Small intestine (tissue), 7 donors: Measurements from ENCODE around the gene UBE2V1. TPM values are rescaled to one million over a fixed set of nuclear protein-coding genes. Genes with fewer than 3 reads are reported as not detected.

Source experiments
- DNase-seq, 2 donors: peaks; one replicate each; pipeline versions ENCODE4 v3.0.0 to v3.0.0-alpha.2; 2013
- FAIRE-seq: peaks from 2 replicates; lab custom pipeline; 2012; peaks lifted over from hg19 to GRCh38; lab: Jason Lieb, UNC
- H3K27ac ChIP-seq, 3 donors: one replicate each; pipeline ENCODE4 v1.5.1; 2013; ENCODE audit warnings: low read length in 2 of 3, mild to moderate bottlenecking in 2 of 3, control low read depth in 1 of 3, inconsistent platforms in 1 of 3, low read depth in 1 of 3, moderate library complexity in 1 of 3
- H3K27me3 ChIP-seq, 3 donors: one replicate each; pipeline ENCODE4 v1.6.1; 2013; ENCODE audit warnings: low read length in 3 of 3, inconsistent platforms in 1 of 3; ENCODE audit not compliant: control insufficient read depth in 3 of 3, insufficient read depth in 3 of 3
- H3K36me3 ChIP-seq, 3 donors: one replicate each; pipeline ENCODE4 v1.6.1; 2013; ENCODE audit warnings: low read length in 3 of 3, inconsistent platforms in 1 of 3, low read depth in 1 of 3, mild to moderate bottlenecking in 1 of 3, moderate library complexity in 1 of 3; ENCODE audit not compliant: control insufficient read depth in 3 of 3, insufficient read depth in 2 of 3
- H3K4me1 ChIP-seq, 3 donors: one replicate each; pipeline ENCODE4 v1.6.1; 2013; ENCODE audit warnings: low read length in 2 of 3, inconsistent platforms in 1 of 3, low read depth in 1 of 3, mild to moderate bottlenecking in 1 of 3, moderate library complexity in 1 of 3; ENCODE audit not compliant: control insufficient read depth in 3 of 3, insufficient read depth in 2 of 3
- H3K4me3 ChIP-seq, 3 donors: one replicate each; pipeline ENCODE4 v1.5.1; 2013; ENCODE audit warnings: low read length in 3 of 3, control low read depth in 1 of 3, inconsistent platforms in 1 of 3, low read depth in 1 of 3, mild to moderate bottlenecking in 1 of 3, moderate library complexity in 1 of 3
- H3K9me3 ChIP-seq, 2 donors: one replicate each; pipeline ENCODE4 v1.6.1; 2013; ENCODE audit warnings: low read depth in 1 of 2, low read length in 1 of 2; ENCODE audit not compliant: control insufficient read depth in 2 of 2, insufficient read depth in 1 of 2
- WGBS, 3 donors: extraction: QIAGEN DNeasy Blood & Tissue Kit; methylation state at CpG; one replicate each; pipeline ENCODE4 v1.1.7; 2013; 5-methylcytosine and 5-hydroxymethylcytosine counted together
- polyA plus RNA-seq, 4 donors: library from polyadenylated mRNA; stranded (reverse) in 3 of 4; unstranded in 1 of 4; fragments of 200-250 nt in 3 of 4; fragments of 120-200 nt in 1 of 4; gene quantifications; one replicate each; pipeline versions ENCODE4 v1.2.1 to v1.2.3, GENCODE V29; 2013
- donor health status: healthy with polysubstance abuse.
- donor health status: control.
- donor health status: control.
- donor health status: Bipolar disorder and iron deficiency.
- donor health status: healthy.

UBE2V1 gene
- polyA plus RNA-seq, 4 donors, result 72.7 to 123 (median 80.4) TPM

DNA sequence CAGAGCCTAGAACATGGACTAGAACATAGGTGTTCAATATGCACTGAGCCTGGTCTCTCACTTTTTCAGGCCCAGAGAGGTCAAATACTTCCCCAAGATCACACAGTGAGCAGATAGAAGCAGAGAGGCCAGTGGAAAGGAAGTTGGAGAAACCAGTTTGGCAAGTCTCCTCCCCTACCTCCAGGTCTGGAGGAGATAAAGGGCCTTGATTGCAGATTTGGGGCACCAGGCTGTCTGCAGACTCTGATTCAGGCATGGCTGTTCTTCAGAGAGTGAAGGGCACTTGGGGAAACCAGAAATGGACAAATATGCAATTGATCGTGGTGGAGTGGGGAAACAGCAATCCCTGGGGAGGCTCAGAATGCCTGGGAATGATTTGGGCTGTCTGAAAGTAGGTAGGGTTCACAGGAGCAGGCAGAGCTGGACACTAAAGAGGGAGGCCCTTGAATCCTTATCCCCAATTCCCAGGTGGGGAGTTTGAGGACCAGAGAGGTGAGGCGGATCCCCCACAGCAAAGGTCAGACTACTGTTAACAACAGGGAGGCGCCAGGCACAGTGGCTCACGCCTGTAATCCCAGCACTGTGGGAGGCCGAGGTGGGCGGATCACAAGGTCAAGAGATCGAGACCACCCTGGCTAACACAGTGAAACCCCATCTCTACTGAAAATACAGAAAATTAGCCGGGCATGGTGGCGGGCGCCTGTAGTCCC, 38.2 kb upstream of the UBE2V1 start:
- Histone ChIP-seq H3K4me3 (peak overlapping the region in 1 of 3 donors; percentile 8), H3K9me3 (no peaks in the 10 kb centered on the region), H3K27me3 (no peaks in the 10 kb centered on the region), H3K27ac (peak overlapping the region in 2 of 3 donors; percentile 52 to 83), H3K4me1 (peaks cover 0 to 31% (median 12%) of the 10 kb centered on the region in 3 donors), H3K36me3 (peaks cover 0 to 50% (median 2%) of the 10 kb centered on the region in 3 donors)
- FAIRE-seq (no peak), DNase-seq (peak; percentile 66 to 85)
- 26 to 57% (median 49%) methylated on average over 10 of the region's 10 CpGs for WGBS, 3 donors

- no peak for FAIRE-seq
- WGBS, 3 donors, result 30 to 70% (median 58%) methylated on average over 15 to 16 of the region's 16 CpGs
- Histone ChIP-seq H3K9me3 (no peaks in the 10 kb centered on the region), H3K36me3 (peaks cover 0 to 55% (median 2%) of the 10 kb centered on the region in 3 donors), H3K27ac (no peak overlapping the region), H3K4me3 (no peak overlapping the region), H3K4me1 (peaks cover 0 to 31% (median 12%) of the 10 kb centered on the region in 3 donors), H3K27me3 (no peaks in the 10 kb centered on the region)
- peak in 1 of 2 donors; percentile 58 for DNase-seq
These were observed 36.7 kb upstream of the UBE2V1 start for GRCh38 chr20:50149481-50150254.

GRCh38 chr20:50146732-50147662, 34.0 kb upstream of the UBE2V1 start:
- 54 to 70% (median 65%) methylated on average over 17 of the region's 17 CpGs for WGBS, 3 donors
- no peak overlapping the region for H3K4me3 ChIP-seq
- H3K27me3 ChIP-seq, result no peaks in the 10 kb centered on the region
- peaks cover 4 to 77% (median 4%) of the 10 kb centered on the region in 3 donors for H3K36me3 ChIP-seq
- FAIRE-seq (no peak), DNase-seq (peak in 1 of 2 donors; percentile 33)
- peak overlapping the region; percentile 15 to 71 (median 35) for H3K27ac ChIP-seq
- H3K4me1 ChIP-seq, result peaks cover 0 to 14% (median 9%) of the 10 kb centered on the region in 3 donors
- H3K9me3 ChIP-seq, result no peaks in the 10 kb centered on the region

DNA sequence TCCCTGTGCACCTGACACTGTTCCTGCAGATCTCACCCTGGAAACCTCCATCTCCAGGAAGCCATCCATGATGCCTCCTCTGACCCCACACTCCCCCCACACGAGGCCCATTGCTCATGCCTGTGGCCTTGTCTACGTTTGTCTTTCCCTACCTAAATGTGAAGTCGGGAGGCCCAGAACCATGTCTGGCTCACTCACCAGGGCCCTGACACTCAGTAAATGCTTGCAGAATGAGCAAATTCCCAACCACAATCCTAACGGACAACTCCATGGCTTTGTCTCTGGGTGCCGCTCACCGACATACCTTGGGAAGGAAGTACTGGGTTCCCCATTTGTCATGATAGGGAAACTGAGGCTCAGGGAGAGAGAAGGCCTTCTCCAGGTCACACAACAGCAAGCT, 33.3 kb upstream of the UBE2V1 start:
- H3K4me3 ChIP-seq, result no peak overlapping the region
- 87 to 92% (median 90%) methylated on average over 6 of the region's 6 CpGs for WGBS, 3 donors
- peaks cover 0 to 8% (median 6%) of the 10 kb centered on the region in 3 donors for H3K4me1 ChIP-seq
- DNase-seq, result no peak
- FAIRE-seq, result no peak
- peaks cover 4 to 84% (median 4%) of the 10 kb centered on the region in 3 donors for H3K36me3 ChIP-seq
- no peaks in the 10 kb centered on the region for H3K27me3 ChIP-seq
- peak overlapping the region in 1 of 3 donors; percentile 71 for H3K27ac ChIP-seq
- H3K9me3 ChIP-seq, result no peaks in the 10 kb centered on the region

GRCh38 chr20:50145566-50145965, 32.6 kb upstream of the UBE2V1 start:
- H3K27me3 ChIP-seq, result no peaks in the 10 kb centered on the region
- H3K27ac ChIP-seq, result no peak overlapping the region
- no peak overlapping the region for H3K4me3 ChIP-seq
- H3K9me3 ChIP-seq, result no peaks in the 10 kb centered on the region
- peaks cover 0 to 5% (median 2%) of the 10 kb centered on the region in 3 donors for H3K4me1 ChIP-seq
- 89 to 98% (median 92%) methylated on average over 6 of the region's 6 CpGs for WGBS, 3 donors
- no peak for FAIRE-seq
- H3K36me3 ChIP-seq, result peaks cover 4 to 84% (median 4%) of the 10 kb centered on the region in 3 donors
- no peak for DNase-seq

GRCh38 chr20:50144362-50144761, 31.4 kb upstream of the UBE2V1 start:
- peaks cover 0 to 5% (median 2%) of the 10 kb centered on the region in 3 donors for H3K4me1 ChIP-seq
- no peaks in the 10 kb centered on the region for H3K9me3 ChIP-seq
- peaks cover 4 to 84% (median 4%) of the 10 kb centered on the region in 3 donors for H3K36me3 ChIP-seq
- H3K27ac ChIP-seq, result peak overlapping the region in 1 of 3 donors; percentile 40
- no peak for DNase-seq
- H3K4me3 ChIP-seq, result no peak overlapping the region
- FAIRE-seq, result no peak
- 69 to 81% (median 81%) methylated on average over 4 of the region's 4 CpGs for WGBS, 3 donors
- no peaks in the 10 kb centered on the region for H3K27me3 ChIP-seq

DNA sequence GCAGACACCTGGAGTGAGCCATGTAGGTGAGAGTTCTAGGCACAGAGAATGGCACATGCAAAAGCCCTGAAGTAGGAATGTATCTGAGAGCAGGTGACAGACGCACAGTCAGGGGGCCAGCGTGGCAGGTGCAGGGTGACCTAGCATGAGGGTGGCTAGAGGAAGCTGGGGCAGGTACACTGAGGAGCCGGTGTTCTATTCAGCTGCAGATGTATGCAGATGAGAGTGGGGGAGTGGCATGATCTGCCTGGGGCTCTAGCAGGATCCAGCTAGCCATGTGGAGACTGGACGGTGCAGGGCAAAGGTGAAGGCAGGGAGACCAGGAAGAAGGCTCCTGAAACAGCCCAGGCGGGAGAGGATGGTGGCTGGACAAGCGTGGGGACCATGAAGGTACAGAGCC, 29.9 kb upstream of the UBE2V1 start:
- no peaks in the 10 kb centered on the region for H3K27me3 ChIP-seq
- H3K4me3 ChIP-seq, result no peak overlapping the region
- FAIRE-seq (no peak), DNase-seq (peak in 1 of 2 donors; percentile 26)
- peaks cover 4 to 82% (median 4%) of the 10 kb centered on the region in 3 donors for H3K36me3 ChIP-seq
- no peak overlapping the region for H3K27ac ChIP-seq
- H3K9me3 ChIP-seq, result no peaks in the 10 kb centered on the region
- WGBS, 3 donors, result 42 to 72% (median 64%) methylated on average over 6 of the region's 6 CpGs
- H3K4me1 ChIP-seq, result peaks cover 2 to 8% (median 5%) of the 10 kb centered on the region in 3 donors
